HG02943 (cell line): ENCODE measurements around the gene CRTAC1.
"Not testable (repeated sequence)": the region's sequence is repeated elsewhere in the genome, so short reads cannot be mapped to it uniquely, and the experiment has no call there.

Source experiments
- ATAC-seq: cut with Tn5 transposase; IDR thresholded peaks from one replicate; pipeline ENCODE4 v1.9.1; 2021; ENCODE audit warnings: mild to moderate bottlenecking, low read depth, moderate library complexity; ENCODE audit not compliant: unreplicated experiment

CRTAC1 gene

GRCh38 chr10:97850446-97850845 is 180.0 kb downstream of the CRTAC1 start:
- no peak for ATAC-seq

GRCh38 chr10:97849687-97850402 is 180.6 kb downstream of the CRTAC1 start, which contains the start of gene GOLGA7B:
Gene GOLGA7B (plus strand): TSS chr10:97849843. CDS start chr10:97850304, 461 bp downstream.
- ATAC-seq: no peak

- ATAC-seq: no peak
Measured at GRCh38 chr10:97849103-97849686, 181.2 kb downstream of the CRTAC1 start.

- ATAC-seq: no peak
Measured at GRCh38 chr10:97844678-97845077, 185.7 kb downstream of the CRTAC1 start.

- not testable (repeated sequence) for ATAC-seq
Measured at GRCh38 chr10:97843972-97844371, 186.4 kb downstream of the CRTAC1 start.

- ATAC-seq: no peak
Measured at GRCh38 chr10:97843281-97843671, 187.1 kb downstream of the CRTAC1 start.

- ATAC-seq: no peak
Measured at GRCh38 chr10:97842656-97843280, 187.7 kb downstream of the CRTAC1 start.

GRCh38 chr10:97842114-97842513 is 188.3 kb downstream of the CRTAC1 start:
- not testable (repeated sequence) for ATAC-seq

GRCh38 chr10:97841166-97841565 is 189.3 kb downstream of the CRTAC1 start:
- ATAC-seq: not testable (repeated sequence)

GRCh38 chr10:97838091-97838490 is 192.3 kb downstream of the CRTAC1 start:
- no peak for ATAC-seq

- ATAC-seq: no peak
Measured at GRCh38 chr10:97836446-97836845, 194.0 kb downstream of the CRTAC1 start.

GRCh38 chr10:97831259-97831658 is 199.2 kb downstream of the CRTAC1 start:
- ATAC-seq: no peak

- ATAC-seq: no peak
Measured at GRCh38 chr10:97830064-97830463, 200.4 kb downstream of the CRTAC1 start.

- no peak for ATAC-seq
Measured at GRCh38 chr10:97828721-97829120, 201.7 kb downstream of the CRTAC1 start.

GRCh38 chr10:97827702-97828291 is 202.6 kb downstream of the CRTAC1 start:
- ATAC-seq: no peak

GRCh38 chr10:97826892-97827291 is 203.5 kb downstream of the CRTAC1 start:
- no peak for ATAC-seq

GRCh38 chr10:97825020-97825760 is 205.2 kb downstream of the CRTAC1 start:
- no peak for ATAC-seq

GRCh38 chr10:97823734-97824133 is 206.7 kb downstream of the CRTAC1 start:
- no peak for ATAC-seq

GRCh38 chr10:97822261-97822687 is 208.1 kb downstream of the CRTAC1 start:
- ATAC-seq: no peak

GRCh38 chr10:97821308-97822038 is 208.9 kb downstream of the CRTAC1 start:
- no peak for ATAC-seq
